Measurements from ENCODE around the gene TAF9B. TPM values are rescaled to one million over a fixed set of nuclear protein-coding genes. Genes with fewer than 3 reads are reported as not detected.

TAF9B gene
- total RNA-seq, 2 donors from 2014 or later, result 44.0 to 53.1 TPM

- Histone ChIP-seq H3K4me3 (ENCODE audit: low read length) (peak within 1 kb of the TSS; percentile 95), H3K36me3 (ENCODE audit: control insufficient read depth, insufficient read depth, low read length) (peaks cover 4% of the 10 kb centered on the region), H3K27ac (ENCODE audit: low read depth, low read length) (peak within 1 kb of the TSS; percentile 82), H3K4me1 (ENCODE audit: control insufficient read depth, insufficient read depth, low read length) (peaks cover 2% of the 10 kb centered on the region), H3K27me3 (ENCODE audit: control insufficient read depth, insufficient read depth, low read length, poor library complexity, severe bottlenecking) (no peaks in the 10 kb centered on the region), H3K9me3 (ENCODE audit: control insufficient read depth, low read length) (no peaks in the 10 kb centered on the region), H3K9ac (ENCODE audit: extremely low read depth, low read length, poor library complexity, severe bottlenecking) (peak within 1 kb of the TSS; percentile 89)
- H3K9me3 Mint-ChIP-seq, result peaks cover 64% of the 10 kb centered on the region
- peaks cover 3% of the 10 kb centered on the region for H3K36me3 Mint-ChIP-seq (ENCODE audit: low read depth)
- WGBS, 2 experiments (ENCODE audit: insufficient coverage in 1 of 2, insufficient read length in 1 of 2), result 0% methylated on average over 5 to 70 of the region's 72 CpGs
- TF ChIP-seq CTCF (conservative IDR thresholded peaks at IDR 0.05), result no peak
- no peaks in the 10 kb centered on the region for H3K27me3 Mint-ChIP-seq (ENCODE audit: insufficient read depth)
- peak within 1 kb of the TSS; percentile 89 for H3K4me3 Mint-ChIP-seq
- H3K27ac Mint-ChIP-seq, result peak within 1 kb of the TSS; percentile 95
- DNase-seq, result peak; percentile 96
- peaks cover 9% of the 10 kb centered on the region for H3K4me1 Mint-ChIP-seq
These were observed 35.6 kb downstream of the TAF9B start, which contains the start of gene PGK1 for GRCh38 chrX:78103623-78104446. TSS of gene PGK1 (plus strand) at chrX:78104248. CDS start at chrX:78104341, 93 bp downstream.

GRCh38 chrX:78103001-78103622, 36.3 kb downstream of the TAF9B start:
- Mint-ChIP-seq H3K27ac (peak overlapping the region; percentile 81), H3K27me3 (ENCODE audit: insufficient read depth) (no peaks in the 10 kb centered on the region), H3K9me3 (peaks cover 64% of the 10 kb centered on the region), H3K4me1 (peaks cover 9% of the 10 kb centered on the region), H3K4me3 (peak overlapping the region; percentile 89), H3K36me3 (ENCODE audit: low read depth) (peaks cover 3% of the 10 kb centered on the region)
- H3K4me3 ChIP-seq (ENCODE audit: low read length), result peak overlapping the region; percentile 81
- H3K27ac ChIP-seq (ENCODE audit: low read depth, low read length), result peak overlapping the region; percentile 82
- peaks cover 1% of the 10 kb centered on the region for H3K4me1 ChIP-seq (ENCODE audit: control insufficient read depth, insufficient read depth, low read length)
- peaks cover 4% of the 10 kb centered on the region for H3K36me3 ChIP-seq (ENCODE audit: control insufficient read depth, insufficient read depth, low read length)
- H3K9me3 ChIP-seq (ENCODE audit: control insufficient read depth, low read length), result no peaks in the 10 kb centered on the region
- WGBS, 2 experiments (ENCODE audit: insufficient coverage in 1 of 2, insufficient read length in 1 of 2), result 95% methylated on average over 22 of the region's 23 CpGs; no CpG with 5 or more reads in 1 of the 2 experiments
- H3K9ac ChIP-seq (ENCODE audit: extremely low read depth, low read length, poor library complexity, severe bottlenecking), result peak overlapping the region; percentile 57
- TF ChIP-seq CTCF (conservative IDR thresholded peaks at IDR 0.05), result no peak
- H3K27me3 ChIP-seq (ENCODE audit: control insufficient read depth, insufficient read depth, low read length, poor library complexity, severe bottlenecking), result no peaks in the 10 kb centered on the region
- DNase-seq, result no peak

GRCh38 chrX:78102091-78102490, 37.4 kb downstream of the TAF9B start:
- H3K36me3 ChIP-seq (ENCODE audit: control insufficient read depth, insufficient read depth, low read length), result peaks cover 4% of the 10 kb centered on the region
- no peaks in the 10 kb centered on the region for H3K4me1 ChIP-seq (ENCODE audit: control insufficient read depth, insufficient read depth, low read length)
- Mint-ChIP-seq H3K4me3 (no peak overlapping the region), H3K27me3 (ENCODE audit: insufficient read depth) (no peaks in the 10 kb centered on the region), H3K27ac (no peak overlapping the region), H3K9me3 (peaks cover 62% of the 10 kb centered on the region), H3K36me3 (ENCODE audit: low read depth) (peaks cover under 1% of the 10 kb centered on the region), H3K4me1 (peaks cover 4% of the 10 kb centered on the region)
- no peaks in the 10 kb centered on the region for H3K9me3 ChIP-seq (ENCODE audit: control insufficient read depth, low read length)
- 83% methylated on average over 1 of the region's 1 CpG; no CpG with 5 or more reads in 1 of the 2 experiments for WGBS, 2 experiments (ENCODE audit: insufficient coverage in 1 of 2, insufficient read length in 1 of 2)
- no peak for TF ChIP-seq CTCF (conservative IDR thresholded peaks at IDR 0.05)
- DNase-seq, result no peak
- no peak overlapping the region for H3K27ac ChIP-seq (ENCODE audit: low read depth, low read length)
- H3K9ac ChIP-seq (ENCODE audit: extremely low read depth, low read length, poor library complexity, severe bottlenecking), result no peak overlapping the region
- H3K4me3 ChIP-seq (ENCODE audit: low read length), result no peak overlapping the region
- H3K27me3 ChIP-seq (ENCODE audit: control insufficient read depth, insufficient read depth, low read length, poor library complexity, severe bottlenecking), result no peaks in the 10 kb centered on the region
